OCI-LY1 (cell line): Measurements from ENCODE around the gene AP3S1.

Experiments
- EZH2 ChIP-seq: fragments of 200-600 bp; sonication (generic), shearing (Covaris generic); IDR thresholded peaks from 2 replicates; pipeline ENCODE4 v1.8.0; 2017; ENCODE audit warnings: borderline replicate concordance, mixed run types, mild to moderate bottlenecking, antibody characterized with exemption, low read length, moderate library complexity, mixed read lengths
- TF ChIP-seq, protein P1 (sequence below): fragments of 200-600 bp; sonication (generic), shearing (Covaris generic); IDR thresholded peaks from 2 replicates; pipeline ENCODE4 v1.5.1; 2017; ENCODE audit warnings: mild to moderate bottlenecking, antibody characterized with exemption, low read length, moderate library complexity, mixed read lengths

DNA sequence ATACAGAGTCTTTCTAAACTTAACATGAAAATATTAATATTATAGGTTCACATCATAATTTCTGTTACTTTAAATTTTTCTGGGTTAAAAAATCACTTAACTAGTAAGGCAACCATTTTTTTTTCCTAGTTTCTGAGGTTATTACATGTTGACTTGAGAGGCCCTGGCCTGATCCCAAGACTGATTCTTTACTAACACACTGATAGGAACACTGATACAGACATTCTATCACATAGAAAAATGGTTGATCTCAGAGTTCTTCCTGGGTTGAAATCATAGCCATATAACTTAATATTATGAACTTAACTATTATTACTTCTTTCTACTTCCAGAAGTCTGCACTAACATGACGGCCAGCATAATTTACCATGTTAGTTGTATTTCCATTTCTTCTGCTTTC lies 43.0 kb downstream of the AP3S1 start:
- TF ChIP-seq, protein P1, sequence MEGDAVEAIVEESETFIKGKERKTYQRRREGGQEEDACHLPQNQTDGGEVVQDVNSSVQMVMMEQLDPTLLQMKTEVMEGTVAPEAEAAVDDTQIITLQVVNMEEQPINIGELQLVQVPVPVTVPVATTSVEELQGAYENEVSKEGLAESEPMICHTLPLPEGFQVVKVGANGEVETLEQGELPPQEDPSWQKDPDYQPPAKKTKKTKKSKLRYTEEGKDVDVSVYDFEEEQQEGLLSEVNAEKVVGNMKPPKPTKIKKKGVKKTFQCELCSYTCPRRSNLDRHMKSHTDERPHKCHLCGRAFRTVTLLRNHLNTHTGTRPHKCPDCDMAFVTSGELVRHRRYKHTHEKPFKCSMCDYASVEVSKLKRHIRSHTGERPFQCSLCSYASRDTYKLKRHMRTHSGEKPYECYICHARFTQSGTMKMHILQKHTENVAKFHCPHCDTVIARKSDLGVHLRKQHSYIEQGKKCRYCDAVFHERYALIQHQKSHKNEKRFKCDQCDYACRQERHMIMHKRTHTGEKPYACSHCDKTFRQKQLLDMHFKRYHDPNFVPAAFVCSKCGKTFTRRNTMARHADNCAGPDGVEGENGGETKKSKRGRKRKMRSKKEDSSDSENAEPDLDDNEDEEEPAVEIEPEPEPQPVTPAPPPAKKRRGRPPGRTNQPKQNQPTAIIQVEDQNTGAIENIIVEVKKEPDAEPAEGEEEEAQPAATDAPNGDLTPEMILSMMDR: no peak
- TF ChIP-seq EZH2: no peak
